ENCODE data around the gene AFF2.
"Not testable (repeated sequence)": the region's sequence is repeated elsewhere in the genome, so short reads cannot be mapped to it uniquely, and the experiment has no call there.

The AFF2 gene

GRCh38 chrX:148906628-148907027 is 406.2 kb downstream of the AFF2 start:
- in situ Hi-C loops (cut with MboI; ENCODE audit: low sequenced_read_pairs): not testable (repeated sequence)

GRCh38 chrX:148909758-148910157 is 409.3 kb downstream of the AFF2 start:
- in situ Hi-C loops (cut with MboI; ENCODE audit: low sequenced_read_pairs): no loop called here

GRCh38 chrX:148913971-148914370 is 413.6 kb downstream of the AFF2 start:
- in situ Hi-C loops (cut with MboI; ENCODE audit: low sequenced_read_pairs): no loop called here

DNA sequence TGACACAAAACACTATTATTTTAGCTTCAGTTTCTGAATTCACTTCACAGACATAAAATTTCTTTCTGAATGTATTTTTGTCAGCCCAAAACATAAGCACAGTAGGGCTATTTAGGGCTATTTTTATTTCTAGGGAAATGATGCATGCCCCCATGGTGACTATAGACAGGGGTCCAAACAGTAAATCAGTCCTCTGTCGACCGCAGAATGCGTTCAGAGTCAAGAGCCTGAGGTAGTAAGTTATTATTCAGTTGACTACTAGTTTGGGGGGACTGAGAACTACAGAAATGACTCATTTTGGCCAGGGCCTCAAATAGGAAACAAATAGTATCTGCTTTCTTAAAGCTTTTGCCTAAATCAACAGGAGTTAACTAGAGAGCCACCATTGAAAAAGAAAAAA is 414.4 kb downstream of the AFF2 start:
- in situ Hi-C loops (cut with MboI; ENCODE audit: low sequenced_read_pairs): no loop called here

GRCh38 chrX:148915474-148915873 is 415.1 kb downstream of the AFF2 start:
- in situ Hi-C loops (cut with MboI; ENCODE audit: low sequenced_read_pairs): no loop called here

DNA sequence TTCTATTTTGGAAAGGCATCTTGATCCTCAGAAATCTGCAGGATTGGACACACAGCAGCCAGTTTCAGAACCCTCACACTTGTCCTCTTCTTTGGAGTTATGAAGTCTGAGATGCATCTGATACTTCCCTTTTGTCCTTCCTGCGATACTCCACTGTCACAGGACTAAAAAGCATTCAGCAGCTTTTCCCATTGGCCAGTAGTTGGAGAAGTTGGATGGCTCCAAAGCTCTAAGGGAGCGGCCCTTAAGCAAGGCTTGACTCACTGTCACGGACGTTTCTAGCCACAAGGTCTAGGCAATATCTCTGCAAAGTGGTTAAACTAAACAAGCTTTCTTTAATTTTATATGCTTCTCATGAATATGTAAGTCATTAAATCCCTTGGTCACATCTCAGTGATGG is 417.0 kb downstream of the AFF2 start:
- in situ Hi-C loops (cut with MboI; ENCODE audit: low sequenced_read_pairs): no loop called here

GRCh38 chrX:148923631-148924030 is 423.2 kb downstream of the AFF2 start:
- in situ Hi-C loops (cut with MboI; ENCODE audit: low sequenced_read_pairs): no loop called here

DNA sequence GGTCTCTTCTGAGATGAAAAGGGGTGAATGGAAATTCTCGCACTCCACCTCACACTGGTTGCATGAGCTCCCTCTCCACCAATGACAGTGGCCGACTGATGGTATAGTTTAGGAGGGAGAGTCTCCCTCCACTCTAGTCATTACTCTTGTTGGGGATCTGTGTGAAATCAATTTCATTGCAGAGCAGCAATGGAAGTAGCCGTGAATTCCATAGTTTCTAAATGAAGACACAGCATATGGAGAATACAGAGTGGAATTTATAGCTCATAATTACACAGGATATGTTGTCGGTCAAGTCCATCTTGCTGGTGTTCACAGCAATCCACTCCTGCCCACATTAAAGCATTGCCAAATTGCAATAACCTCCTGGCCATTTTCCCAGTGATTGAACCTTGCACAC is 426.0 kb downstream of the AFF2 start:
- in situ Hi-C loops (cut with MboI; ENCODE audit: low sequenced_read_pairs): no loop called here

- in situ Hi-C loops (cut with MboI; ENCODE audit: low sequenced_read_pairs): no loop called here
These were observed 428.4 kb downstream of the AFF2 start for GRCh38 chrX:148928811-148929210.

DNA sequence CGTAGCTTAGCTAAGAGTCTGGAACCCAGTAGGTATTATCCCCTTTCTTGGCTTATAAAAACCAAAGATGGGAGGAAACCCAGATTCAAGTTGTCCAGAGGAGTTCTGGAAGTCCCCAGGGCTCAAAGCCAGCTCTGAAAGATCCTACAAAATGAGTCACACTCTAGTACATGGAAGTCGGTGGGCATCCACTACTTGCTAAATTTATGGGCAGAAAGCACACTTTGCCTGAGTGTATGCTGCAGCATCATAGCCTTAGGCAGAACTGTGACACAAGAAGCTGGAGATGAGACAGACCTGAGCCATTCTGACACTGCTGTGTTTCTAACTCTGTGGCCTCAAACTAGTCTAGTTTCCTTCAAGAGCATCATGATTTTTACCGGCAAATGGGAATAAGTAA is 429.3 kb downstream of the AFF2 start:
- in situ Hi-C loops (cut with MboI; ENCODE audit: low sequenced_read_pairs): no loop called here

- in situ Hi-C loops (cut with MboI; ENCODE audit: low sequenced_read_pairs): no loop called here
These were observed 429.9 kb downstream of the AFF2 start for GRCh38 chrX:148930206-148930729.

- in situ Hi-C loops (cut with MboI; ENCODE audit: low sequenced_read_pairs): no loop called here
These were observed 433.5 kb downstream of the AFF2 start for GRCh38 chrX:148933881-148934280.

DNA sequence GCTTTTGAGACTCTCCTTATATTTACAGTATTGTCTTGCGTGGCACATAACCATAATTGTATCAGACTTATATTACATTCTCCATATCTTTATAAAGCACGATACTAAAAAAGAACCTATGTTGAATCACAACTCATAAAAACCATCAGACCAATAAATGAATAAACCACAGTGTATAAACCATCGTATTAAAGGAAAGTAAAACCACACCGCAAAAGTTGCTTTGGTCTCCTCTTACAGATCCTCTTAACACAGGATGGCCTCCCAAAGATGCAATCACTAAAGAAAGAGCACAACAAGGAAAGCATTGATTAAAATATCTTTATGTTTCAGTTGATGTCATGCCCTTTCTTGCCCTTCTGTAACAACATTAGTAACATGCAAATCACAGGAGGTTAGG is 437.9 kb downstream of the AFF2 start:
- in situ Hi-C loops (cut with MboI; ENCODE audit: low sequenced_read_pairs): no loop called here

DNA sequence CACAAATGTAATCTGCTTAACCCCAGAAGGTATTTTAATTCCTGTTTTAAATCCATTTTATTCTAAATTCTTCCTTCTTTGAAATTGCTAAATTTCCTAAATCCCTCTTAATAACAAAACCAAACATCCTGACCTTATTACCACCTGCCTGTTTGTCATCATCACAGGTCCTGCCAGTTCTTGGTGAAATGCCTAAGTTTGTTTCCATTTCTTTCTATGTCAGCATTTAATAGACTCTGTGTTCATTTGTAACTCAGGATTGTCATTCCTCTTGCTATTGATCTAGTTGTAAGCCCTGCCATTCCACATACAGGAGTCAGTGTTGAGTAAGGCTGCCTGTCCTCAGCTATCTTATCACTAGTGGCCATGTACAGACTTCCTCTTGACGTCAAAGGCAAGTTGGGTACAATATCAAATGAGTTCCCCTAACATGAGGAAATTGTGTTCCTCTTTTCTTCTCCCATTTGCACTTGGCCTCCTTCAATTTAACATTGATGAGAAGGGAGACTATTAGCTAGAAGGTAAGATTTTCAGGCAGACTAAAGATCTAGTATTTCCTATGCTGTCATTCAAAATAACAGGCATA is 440.1 kb downstream of the AFF2 start:
- in situ Hi-C loops (cut with MboI; ENCODE audit: low sequenced_read_pairs): no loop called here

DNA sequence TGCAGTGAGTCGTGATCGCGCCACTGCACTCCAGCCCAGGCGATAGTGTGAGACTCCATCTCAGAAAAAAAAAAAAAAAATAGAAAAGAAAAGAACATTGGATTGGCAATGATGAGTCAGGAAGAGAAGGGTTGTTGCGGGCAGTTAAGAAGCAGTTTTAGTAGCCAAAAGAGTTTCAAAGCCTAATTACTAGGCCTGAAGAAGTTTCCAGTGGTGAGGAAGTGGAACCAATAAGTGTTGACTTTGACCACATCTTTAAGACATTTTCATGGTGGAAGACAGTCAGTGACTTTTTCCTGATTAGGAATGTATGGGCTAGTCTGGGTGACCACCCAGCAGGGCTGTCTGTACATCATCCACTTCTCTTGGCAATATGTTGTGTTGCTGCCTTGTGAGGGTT is 442.3 kb downstream of the AFF2 start:
- in situ Hi-C loops (cut with MboI; ENCODE audit: low sequenced_read_pairs): no loop called here

DNA sequence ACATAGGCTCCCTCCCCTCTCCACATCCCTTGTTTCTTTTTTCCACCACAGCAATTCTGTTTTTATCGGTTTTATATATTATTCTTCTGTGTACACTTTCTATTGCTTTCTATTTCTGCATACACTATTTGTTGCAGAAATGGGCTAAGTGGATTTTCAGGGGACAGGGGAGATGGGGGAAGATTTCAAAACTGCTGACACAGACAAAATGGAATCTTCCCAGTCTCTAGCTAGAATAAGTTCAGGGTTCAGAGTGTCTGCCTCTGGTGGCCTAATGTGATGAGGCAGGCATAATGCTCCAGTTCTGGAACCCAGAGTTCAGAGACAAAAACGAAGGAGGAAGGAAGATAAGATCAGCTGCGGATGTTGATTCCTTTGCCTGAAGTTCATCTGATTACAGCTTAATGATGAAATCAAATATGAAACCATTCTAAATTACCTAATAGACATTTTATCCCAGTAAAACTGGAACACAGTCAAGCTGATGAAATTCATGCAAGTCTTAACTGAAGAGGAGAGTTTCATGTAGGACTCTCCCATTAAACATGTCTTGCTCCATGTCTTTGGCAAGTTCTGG is 447.1 kb downstream of the AFF2 start:
- in situ Hi-C loops (cut with MboI; ENCODE audit: low sequenced_read_pairs): no loop called here

GRCh38 chrX:148956352-148956751 is 455.9 kb downstream of the AFF2 start:
- in situ Hi-C loops (cut with MboI; ENCODE audit: low sequenced_read_pairs): no loop called here

GRCh38 chrX:148958901-148959300 is 458.5 kb downstream of the AFF2 start:
- in situ Hi-C loops (cut with MboI; ENCODE audit: low sequenced_read_pairs): no loop called here

GRCh38 chrX:148960060-148960459 is 459.6 kb downstream of the AFF2 start:
- in situ Hi-C loops (cut with MboI; ENCODE audit: low sequenced_read_pairs): no loop called here

GRCh38 chrX:148961985-148962384 is 461.6 kb downstream of the AFF2 start:
- in situ Hi-C loops (cut with MboI; ENCODE audit: low sequenced_read_pairs): no loop called here

DNA sequence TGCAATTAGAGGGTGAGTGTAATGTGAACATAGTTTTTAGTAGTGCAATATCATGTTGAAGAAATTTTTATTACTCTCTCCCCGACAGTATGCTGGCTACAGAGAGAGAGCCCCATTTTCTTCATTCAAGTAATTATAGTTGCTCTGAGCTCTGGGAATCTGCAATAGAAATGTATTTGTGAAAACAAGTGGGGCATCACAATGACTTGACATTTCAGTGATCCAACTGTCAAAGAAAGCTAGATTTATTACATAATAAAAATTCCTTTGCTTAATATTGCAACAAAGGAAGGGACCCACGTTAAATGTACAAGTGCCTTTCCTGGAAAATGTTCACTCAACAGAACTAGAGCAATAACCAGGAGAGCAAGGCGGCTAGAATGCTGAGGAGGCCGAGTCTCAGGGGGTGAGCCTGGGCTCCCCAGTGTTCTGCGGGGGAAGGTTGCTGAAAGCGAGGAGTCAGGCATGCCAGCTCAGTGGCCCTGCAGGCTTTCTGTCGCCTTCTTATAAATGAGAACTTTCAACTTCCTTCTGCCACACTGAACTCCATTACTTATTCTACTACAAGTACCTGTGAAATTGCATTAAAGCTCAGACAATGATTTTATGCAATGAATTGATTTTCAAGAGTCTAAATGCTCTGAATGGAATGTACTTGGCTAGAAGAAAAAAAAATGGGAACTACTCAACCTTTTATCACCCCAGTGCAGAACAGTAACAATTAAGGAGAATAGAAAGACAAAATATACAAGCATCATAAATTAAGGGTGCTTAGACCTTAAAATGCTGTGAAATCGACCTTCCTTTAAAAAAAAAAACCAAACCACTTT is 476.4 kb downstream of the AFF2 start:
- in situ Hi-C loops (cut with MboI; ENCODE audit: low sequenced_read_pairs): no loop called here

- in situ Hi-C loops (cut with MboI; ENCODE audit: low sequenced_read_pairs): no loop called here
These were observed 479.4 kb downstream of the AFF2 start for GRCh38 chrX:148979786-148980185.
